ENCODE data around the gene ATP6V0A1. TPM values are rescaled to one million over a fixed set of nuclear protein-coding genes. Genes with fewer than 3 reads are reported as not detected.

Gene ATP6V0A1
- total RNA-seq, 1 experiment from 2014 or later = 53.4 TPM

DNA sequence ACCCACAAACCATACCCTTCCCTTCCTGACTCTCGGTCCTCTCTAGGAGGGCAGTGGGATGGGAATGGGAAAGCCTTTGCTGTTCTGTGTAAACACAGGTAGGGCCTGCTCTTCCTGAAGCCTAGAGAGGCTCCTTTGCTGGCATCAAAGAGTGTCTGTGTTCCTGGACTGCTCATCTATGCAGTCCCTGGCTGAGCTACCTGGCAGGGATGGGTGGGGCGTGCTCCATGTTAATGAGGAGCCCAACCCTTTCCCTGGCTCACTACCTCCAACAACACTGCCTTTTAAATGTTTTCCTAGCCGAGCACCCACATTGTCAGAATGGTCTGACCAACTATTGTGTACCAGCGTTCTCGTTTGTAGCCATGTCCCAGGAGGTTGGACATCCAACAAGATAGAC, 50.7 kb downstream of the ATP6V0A1 start:
- Histone ChIP-seq H3K4me1 (ENCODE audit: control insufficient read depth, insufficient read depth, low read length) (no peaks in the 10 kb centered on the region), H3K9me3 (ENCODE audit: control insufficient read depth, insufficient read depth, low read depth, low read length) (no peaks in the 10 kb centered on the region), H3K4me3 (ENCODE audit: low read depth in 2 of 2, low read length in 2 of 2) (no peak overlapping the region), H3K27ac (ENCODE audit: low read length) (no peak overlapping the region), H3K27me3 (ENCODE audit: control insufficient read depth, insufficient read depth, low read length) (no peaks in the 10 kb centered on the region), H3K36me3 (ENCODE audit: control insufficient read depth, insufficient read depth, low read length) (peaks cover 3% of the 10 kb centered on the region; the same call in 1 of the 2 replicates)
- TF ChIP-seq TCF7L2 (IDR thresholded peaks at IDR 0.05; ENCODE audit: low read depth, low read length) = no peak
- TF ChIP-seq, protein P1, sequence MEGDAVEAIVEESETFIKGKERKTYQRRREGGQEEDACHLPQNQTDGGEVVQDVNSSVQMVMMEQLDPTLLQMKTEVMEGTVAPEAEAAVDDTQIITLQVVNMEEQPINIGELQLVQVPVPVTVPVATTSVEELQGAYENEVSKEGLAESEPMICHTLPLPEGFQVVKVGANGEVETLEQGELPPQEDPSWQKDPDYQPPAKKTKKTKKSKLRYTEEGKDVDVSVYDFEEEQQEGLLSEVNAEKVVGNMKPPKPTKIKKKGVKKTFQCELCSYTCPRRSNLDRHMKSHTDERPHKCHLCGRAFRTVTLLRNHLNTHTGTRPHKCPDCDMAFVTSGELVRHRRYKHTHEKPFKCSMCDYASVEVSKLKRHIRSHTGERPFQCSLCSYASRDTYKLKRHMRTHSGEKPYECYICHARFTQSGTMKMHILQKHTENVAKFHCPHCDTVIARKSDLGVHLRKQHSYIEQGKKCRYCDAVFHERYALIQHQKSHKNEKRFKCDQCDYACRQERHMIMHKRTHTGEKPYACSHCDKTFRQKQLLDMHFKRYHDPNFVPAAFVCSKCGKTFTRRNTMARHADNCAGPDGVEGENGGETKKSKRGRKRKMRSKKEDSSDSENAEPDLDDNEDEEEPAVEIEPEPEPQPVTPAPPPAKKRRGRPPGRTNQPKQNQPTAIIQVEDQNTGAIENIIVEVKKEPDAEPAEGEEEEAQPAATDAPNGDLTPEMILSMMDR (IDR thresholded peaks at IDR 0.05) = no peak
- TF ChIP-seq, protein P2, sequence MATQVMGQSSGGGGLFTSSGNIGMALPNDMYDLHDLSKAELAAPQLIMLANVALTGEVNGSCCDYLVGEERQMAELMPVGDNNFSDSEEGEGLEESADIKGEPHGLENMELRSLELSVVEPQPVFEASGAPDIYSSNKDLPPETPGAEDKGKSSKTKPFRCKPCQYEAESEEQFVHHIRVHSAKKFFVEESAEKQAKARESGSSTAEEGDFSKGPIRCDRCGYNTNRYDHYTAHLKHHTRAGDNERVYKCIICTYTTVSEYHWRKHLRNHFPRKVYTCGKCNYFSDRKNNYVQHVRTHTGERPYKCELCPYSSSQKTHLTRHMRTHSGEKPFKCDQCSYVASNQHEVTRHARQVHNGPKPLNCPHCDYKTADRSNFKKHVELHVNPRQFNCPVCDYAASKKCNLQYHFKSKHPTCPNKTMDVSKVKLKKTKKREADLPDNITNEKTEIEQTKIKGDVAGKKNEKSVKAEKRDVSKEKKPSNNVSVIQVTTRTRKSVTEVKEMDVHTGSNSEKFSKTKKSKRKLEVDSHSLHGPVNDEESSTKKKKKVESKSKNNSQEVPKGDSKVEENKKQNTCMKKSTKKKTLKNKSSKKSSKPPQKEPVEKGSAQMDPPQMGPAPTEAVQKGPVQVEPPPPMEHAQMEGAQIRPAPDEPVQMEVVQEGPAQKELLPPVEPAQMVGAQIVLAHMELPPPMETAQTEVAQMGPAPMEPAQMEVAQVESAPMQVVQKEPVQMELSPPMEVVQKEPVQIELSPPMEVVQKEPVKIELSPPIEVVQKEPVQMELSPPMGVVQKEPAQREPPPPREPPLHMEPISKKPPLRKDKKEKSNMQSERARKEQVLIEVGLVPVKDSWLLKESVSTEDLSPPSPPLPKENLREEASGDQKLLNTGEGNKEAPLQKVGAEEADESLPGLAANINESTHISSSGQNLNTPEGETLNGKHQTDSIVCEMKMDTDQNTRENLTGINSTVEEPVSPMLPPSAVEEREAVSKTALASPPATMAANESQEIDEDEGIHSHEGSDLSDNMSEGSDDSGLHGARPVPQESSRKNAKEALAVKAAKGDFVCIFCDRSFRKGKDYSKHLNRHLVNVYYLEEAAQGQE (IDR thresholded peaks at IDR 0.05; ENCODE audit: insufficient read depth in 1 of 2, low read depth in 2 of 2, low read length in 1 of 2) = no peak
- TF ChIP-seq POLR2AphosphoS5 (IDR thresholded peaks at IDR 0.05; ENCODE audit: low read depth, low read length) = no peak
- TF ChIP-seq SIN3A (IDR thresholded peaks at IDR 0.05; ENCODE audit: borderline replicate concordance, insufficient read depth, low read depth, low read length) = no peak
- ATAC-seq = no peak
- intact Hi-C loops (cut with micrococcal nuclease; ENCODE audit: unreplicated experiment) = no loop called here
- BruUV-seq (replicated peaks) = no TSS peak
- no peak for DNase-seq (ENCODE audit: low read depth, low spot score)
- POLR2A ChIA-PET = no interaction called here
- CTCF ChIA-PET = no interaction called here
- in situ Hi-C loops (cut with HindIII; ENCODE audit: low pct_unique_long_range_greater_than_20kb, low sequenced_read_pairs) = no loop called here

DNA sequence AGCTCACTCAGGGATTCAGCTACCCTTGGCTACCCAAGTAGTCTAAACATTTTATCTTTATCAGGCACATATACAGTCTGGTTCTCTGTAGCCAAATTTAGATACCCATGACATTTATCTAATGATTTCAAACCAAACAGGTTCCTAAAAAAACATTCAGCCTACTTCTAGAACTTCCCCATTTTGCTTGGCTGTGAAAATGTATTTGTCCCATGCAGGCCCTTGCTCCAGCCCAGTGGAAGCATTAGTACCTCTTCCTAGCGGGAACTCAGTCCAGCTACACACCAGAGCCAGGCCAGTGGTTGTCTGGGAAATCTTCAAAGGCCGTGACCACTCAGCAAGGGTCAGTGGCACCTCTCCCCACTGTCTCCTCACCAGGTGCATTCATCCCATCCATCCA, 51.2 kb downstream of the ATP6V0A1 start:
- Histone ChIP-seq H3K4me1 (ENCODE audit: control insufficient read depth, insufficient read depth, low read length) (no peaks in the 10 kb centered on the region), H3K27me3 (ENCODE audit: control insufficient read depth, insufficient read depth, low read length) (no peaks in the 10 kb centered on the region), H3K9me3 (ENCODE audit: control insufficient read depth, insufficient read depth, low read depth, low read length) (no peaks in the 10 kb centered on the region), H3K27ac (ENCODE audit: low read length) (no peak overlapping the region), H3K36me3 (ENCODE audit: control insufficient read depth, insufficient read depth, low read length) (peaks cover 3% of the 10 kb centered on the region; the same call in 1 of the 2 replicates), H3K4me3 (ENCODE audit: low read depth in 2 of 2, low read length in 2 of 2) (no peak overlapping the region)
- POLR2A ChIA-PET = no interaction called here
- in situ Hi-C loops (cut with HindIII; ENCODE audit: low pct_unique_long_range_greater_than_20kb, low sequenced_read_pairs) (no loop called here), intact Hi-C loops (cut with micrococcal nuclease; ENCODE audit: unreplicated experiment) (no loop called here)
- no peak for DNase-seq (ENCODE audit: low read depth, low spot score)
- TF ChIP-seq, protein P1 (IDR thresholded peaks at IDR 0.05) = no peak
- TF ChIP-seq TCF7L2 (IDR thresholded peaks at IDR 0.05; ENCODE audit: low read depth, low read length) = no peak
- no peak for TF ChIP-seq SIN3A (IDR thresholded peaks at IDR 0.05; ENCODE audit: borderline replicate concordance, insufficient read depth, low read depth, low read length)
- TF ChIP-seq POLR2AphosphoS5 (IDR thresholded peaks at IDR 0.05; ENCODE audit: low read depth, low read length) = no peak
- TF ChIP-seq, protein P2 (IDR thresholded peaks at IDR 0.05; ENCODE audit: insufficient read depth in 1 of 2, low read depth in 2 of 2, low read length in 1 of 2) = no peak
- no TSS peak for BruUV-seq (replicated peaks)
- CTCF ChIA-PET = no interaction called here
- ATAC-seq = no peak

All from Panc1 (cell line).